Fibroblast of lung (primary cell): ENCODE data around the gene L1CAM. TPM values are rescaled to one million over a fixed set of nuclear protein-coding genes. Genes with fewer than 3 reads are reported as not detected.
A peak's percentile ranks its signal among the peaks of the same experiment; 100 is the strongest.

Experiments
- DNase-seq, 2 donors: peaks; one replicate each; pipeline versions ENCODE4 v3.0.0 to v3.0.0-alpha.2; 2010; ENCODE audit warnings: low read depth in 2 of 2
- H2AFZ ChIP-seq: 2 replicates; pipeline ENCODE4 v1.5.1; 2012; ENCODE audit warnings: low read length, control low read depth, inconsistent platforms
- H3K27ac ChIP-seq: 2 replicates; pipeline ENCODE4 v1.5.1; 2011; ENCODE audit warnings: low read length, control low read depth; ENCODE audit not compliant: insufficient read depth
- H3K27me3 ChIP-seq: 2 replicates; pipeline ENCODE4 v1.5.1; 2011; ENCODE audit warnings: mild to moderate bottlenecking, low read length; ENCODE audit not compliant: control insufficient read depth, insufficient read depth
- H3K36me3 ChIP-seq: 2 replicates; pipeline ENCODE4 v1.5.1; 2011; ENCODE audit warnings: low read length; ENCODE audit not compliant: control insufficient read depth, insufficient read depth
- H3K4me1 ChIP-seq: 2 replicates; pipeline ENCODE4 v1.5.1; 2011; ENCODE audit warnings: low read length; ENCODE audit not compliant: control insufficient read depth, insufficient read depth; ENCODE audit errors: extremely low read depth
- H3K4me2 ChIP-seq: 2 replicates; pipeline ENCODE4 v1.5.1; 2011; ENCODE audit warnings: low read length, control low read depth; ENCODE audit not compliant: insufficient read depth; ENCODE audit errors: extremely low read depth
- H3K4me3 ChIP-seq, 4 experiments: fragments of 200-600 bp in 1 of 4; sonication (generic) in 1 of 4; replicated peaks in 1 of 4; 2 replicates each; pipeline ENCODE4 v1.5.1; 2011 to 2016; ENCODE audit warnings: low read length in 4 of 4, low read depth in 3 of 4, mild to moderate bottlenecking in 3 of 4, control low read depth in 2 of 4, inconsistent platforms in 1 of 4, mixed read lengths in 1 of 4; ENCODE audit not compliant: insufficient read depth in 1 of 4; ENCODE audit errors: control extremely low read depth in 1 of 4
- H3K79me2 ChIP-seq: 2 replicates; pipeline ENCODE4 v1.5.1; 2012; ENCODE audit warnings: mild to moderate bottlenecking, low read length, inconsistent platforms; ENCODE audit not compliant: control insufficient read depth, insufficient read depth
- H3K9ac ChIP-seq: 2 replicates; pipeline ENCODE4 v1.5.1; 2011; ENCODE audit warnings: mild to moderate bottlenecking, low read length, control low read depth; ENCODE audit not compliant: insufficient read depth
- H3K9me3 ChIP-seq: 2 replicates; pipeline ENCODE4 v1.5.1; 2012; ENCODE audit warnings: low read depth, low read length; ENCODE audit not compliant: control insufficient read depth, insufficient read depth
- H4K20me1 ChIP-seq: 2 replicates; pipeline ENCODE4 v1.5.1; 2011; ENCODE audit warnings: low read length; ENCODE audit not compliant: control insufficient read depth, insufficient read depth; ENCODE audit errors: extremely low read depth
- CTCF ChIP-seq, 2 donors: IDR thresholded peaks in 1 of 2; conservative IDR thresholded peaks in 1 of 2; 1 replicate in 1 of 2; 2 replicates in 1 of 2; pipeline ENCODE4 v1.5.1; 2011 to 2012; ENCODE audit warnings: low read length in 2 of 2, control low read depth in 1 of 2, inconsistent platforms in 1 of 2, low read depth in 1 of 2, mild to moderate bottlenecking in 1 of 2
- EZH2 ChIP-seq: IDR thresholded peaks from 2 replicates; pipeline ENCODE4 v1.5.1; 2012; ENCODE audit warnings: low read length, control low read depth, mild to moderate bottlenecking; ENCODE audit errors: missing control alignments
- polyA minus RNA-seq: library from RNA; depleted of rRNA, polyadenylated mRNA; stranded (reverse); fragments of >200 nt; gene quantifications from 2 replicates; pipeline ENCODE4 v1.2.3, GENCODE V29; 2011; ENCODE audit warnings: low replicate concordance
- polyA plus RNA-seq, 2 donors: library from polyadenylated mRNA; depleted of rRNA in 1 of 2; stranded (reverse) in 1 of 2; unstranded in 1 of 2; fragments of >200 nt; gene quantifications; 2 replicates each; pipeline ENCODE4 v1.2.1, GENCODE V29; 2011 to 2012; ENCODE audit warnings: missing spikeins in 1 of 2
- total RNA-seq: library from RNA; depleted of rRNA; stranded (reverse); fragments of >200 nt; gene quantifications from 2 replicates; pipeline ENCODE4 v1.2.1, GENCODE V29; 2014

The L1CAM gene, protein sequence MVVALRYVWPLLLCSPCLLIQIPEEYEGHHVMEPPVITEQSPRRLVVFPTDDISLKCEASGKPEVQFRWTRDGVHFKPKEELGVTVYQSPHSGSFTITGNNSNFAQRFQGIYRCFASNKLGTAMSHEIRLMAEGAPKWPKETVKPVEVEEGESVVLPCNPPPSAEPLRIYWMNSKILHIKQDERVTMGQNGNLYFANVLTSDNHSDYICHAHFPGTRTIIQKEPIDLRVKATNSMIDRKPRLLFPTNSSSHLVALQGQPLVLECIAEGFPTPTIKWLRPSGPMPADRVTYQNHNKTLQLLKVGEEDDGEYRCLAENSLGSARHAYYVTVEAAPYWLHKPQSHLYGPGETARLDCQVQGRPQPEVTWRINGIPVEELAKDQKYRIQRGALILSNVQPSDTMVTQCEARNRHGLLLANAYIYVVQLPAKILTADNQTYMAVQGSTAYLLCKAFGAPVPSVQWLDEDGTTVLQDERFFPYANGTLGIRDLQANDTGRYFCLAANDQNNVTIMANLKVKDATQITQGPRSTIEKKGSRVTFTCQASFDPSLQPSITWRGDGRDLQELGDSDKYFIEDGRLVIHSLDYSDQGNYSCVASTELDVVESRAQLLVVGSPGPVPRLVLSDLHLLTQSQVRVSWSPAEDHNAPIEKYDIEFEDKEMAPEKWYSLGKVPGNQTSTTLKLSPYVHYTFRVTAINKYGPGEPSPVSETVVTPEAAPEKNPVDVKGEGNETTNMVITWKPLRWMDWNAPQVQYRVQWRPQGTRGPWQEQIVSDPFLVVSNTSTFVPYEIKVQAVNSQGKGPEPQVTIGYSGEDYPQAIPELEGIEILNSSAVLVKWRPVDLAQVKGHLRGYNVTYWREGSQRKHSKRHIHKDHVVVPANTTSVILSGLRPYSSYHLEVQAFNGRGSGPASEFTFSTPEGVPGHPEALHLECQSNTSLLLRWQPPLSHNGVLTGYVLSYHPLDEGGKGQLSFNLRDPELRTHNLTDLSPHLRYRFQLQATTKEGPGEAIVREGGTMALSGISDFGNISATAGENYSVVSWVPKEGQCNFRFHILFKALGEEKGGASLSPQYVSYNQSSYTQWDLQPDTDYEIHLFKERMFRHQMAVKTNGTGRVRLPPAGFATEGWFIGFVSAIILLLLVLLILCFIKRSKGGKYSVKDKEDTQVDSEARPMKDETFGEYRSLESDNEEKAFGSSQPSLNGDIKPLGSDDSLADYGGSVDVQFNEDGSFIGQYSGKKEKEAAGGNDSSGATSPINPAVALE
- total RNA-seq, result under 0.01 and 0.99 TPM in 2 replicates
- 1.2 and 1.7 TPM in 2 replicates for polyA plus RNA-seq
- 2.9 and 3.8 TPM in 2 replicates for polyA plus RNA-seq (2012)
- polyA minus RNA-seq, result 4.1 and 10.8 TPM in 2 replicates

- TF ChIP-seq CTCF (conservative IDR thresholded peaks at IDR 0.05 in 1 of 2, IDR thresholded peaks at IDR 0.05 in 1 of 2; ENCODE audit: low read depth in 1 of 2, low read length in 2 of 2) (no peak), EZH2 (peak; percentile 62)
- no peaks in the 10 kb centered on the region for H3K36me3 ChIP-seq
- no peak within 1 kb of the TSS for H3K9ac ChIP-seq
- peaks cover 29% of the 10 kb centered on the region for H3K27me3 ChIP-seq
- no peaks in the 10 kb centered on the region for H3K79me2 ChIP-seq
- no peaks in the 10 kb centered on the region for H4K20me1 ChIP-seq
- H3K27ac ChIP-seq, result no peak within 1 kb of the TSS
- peak within 1 kb of the TSS in 1 of 4 experiments; percentile 14 for H3K4me3 ChIP-seq
- H3K4me1 ChIP-seq, result no peaks in the 10 kb centered on the region
- no peaks in the 10 kb centered on the region for H3K9me3 ChIP-seq
- H3K4me2 ChIP-seq, result peak within 1 kb of the TSS; percentile 1
- H2AFZ ChIP-seq, result no peak within 1 kb of the TSS
- no peak for DNase-seq
These were observed at the start of gene L1CAM for GRCh38 chrX:153885968-153886903. TSS of gene L1CAM (minus strand) at chrX:153886173. CDS start at chrX:153875836, 10,337 bp downstream.

DNA sequence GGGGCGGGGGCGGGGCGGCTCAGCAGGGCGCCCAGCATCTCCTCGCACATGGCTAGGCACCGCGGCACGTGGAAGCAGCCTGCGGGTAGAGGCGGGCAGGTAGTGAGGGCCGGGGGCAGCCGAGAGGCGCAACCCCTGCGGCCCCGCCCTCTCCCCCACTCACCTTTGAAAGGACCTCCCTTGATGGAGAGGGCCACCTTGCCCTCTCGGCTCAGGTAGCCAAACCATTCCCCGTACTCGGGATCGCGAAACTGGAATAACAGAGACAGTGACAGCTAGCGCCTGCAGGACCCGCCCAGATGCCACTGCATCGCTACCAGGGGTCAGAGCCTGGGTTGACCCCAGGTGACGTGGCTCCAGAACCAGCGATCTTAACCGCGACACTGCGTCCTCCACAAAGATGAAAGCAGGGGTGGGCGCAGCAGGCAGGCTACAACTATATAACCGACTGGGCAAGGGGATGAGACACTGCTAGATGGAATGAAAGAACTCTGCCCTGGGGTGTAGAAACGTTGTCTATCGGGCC, 49.4 kb upstream of the L1CAM start:
- Histone ChIP-seq H3K4me2 (peak overlapping the region; percentile 64), H3K27ac (no peak overlapping the region), H3K9me3 (no peaks in the 10 kb centered on the region), H3K4me1 (no peaks in the 10 kb centered on the region), H3K9ac (no peak overlapping the region), H3K4me3 (peak overlapping the region in 2 of 4 experiments; percentile 20 to 39), H4K20me1 (no peaks in the 10 kb centered on the region), H3K36me3 (peaks cover 7% of the 10 kb centered on the region), H3K79me2 (peaks cover 16% of the 10 kb centered on the region), H3K27me3 (no peaks in the 10 kb centered on the region), H2AFZ (no peak overlapping the region)
- DNase-seq, result no peak
- TF ChIP-seq CTCF (conservative IDR thresholded peaks at IDR 0.05 in 1 of 2, IDR thresholded peaks at IDR 0.05 in 1 of 2; ENCODE audit: low read depth in 1 of 2, low read length in 2 of 2), result no peak
- TF ChIP-seq EZH2, result no peak
